HL-60/S4 treated with phorbol 12-myristate 13-acetate at 8.2 ng/mL for 4 days and 3 days (cell line): ENCODE measurements around the gene CNTNAP2.

Experiments used
- in situ Hi-C: fragments of 300-500 bp; cut with MboI; formaldehyde crosslinking; loops from 2 replicates; pipeline ENCODE4 v1.15.0; 2022; ENCODE audit warnings: low sequenced_read_pairs

Gene CNTNAP2

DNA sequence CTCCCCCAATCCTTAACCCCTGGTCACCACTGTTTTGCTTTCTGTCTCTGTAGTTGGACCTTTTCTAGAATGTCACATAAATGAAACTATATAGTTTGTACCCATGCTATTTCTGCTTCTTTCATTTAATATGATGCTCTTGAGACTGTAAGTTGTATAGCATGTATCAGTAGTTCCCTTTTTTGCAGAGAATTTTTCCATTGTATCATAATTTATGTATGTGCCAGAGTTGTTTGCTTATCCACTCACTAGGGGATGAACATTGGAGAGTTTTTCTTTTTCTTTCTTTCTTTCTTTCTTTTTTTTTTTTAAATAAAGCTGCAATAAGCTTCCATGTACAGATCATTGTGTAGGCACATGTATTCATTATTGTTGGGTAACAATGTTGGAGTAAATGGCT, 544.8 kb downstream of the CNTNAP2 start:
- in situ Hi-C loops: no loop called here

- in situ Hi-C loops: no loop called here
These were observed 545.3 kb downstream of the CNTNAP2 start for GRCh38 chr7:146661929-146662328.

DNA sequence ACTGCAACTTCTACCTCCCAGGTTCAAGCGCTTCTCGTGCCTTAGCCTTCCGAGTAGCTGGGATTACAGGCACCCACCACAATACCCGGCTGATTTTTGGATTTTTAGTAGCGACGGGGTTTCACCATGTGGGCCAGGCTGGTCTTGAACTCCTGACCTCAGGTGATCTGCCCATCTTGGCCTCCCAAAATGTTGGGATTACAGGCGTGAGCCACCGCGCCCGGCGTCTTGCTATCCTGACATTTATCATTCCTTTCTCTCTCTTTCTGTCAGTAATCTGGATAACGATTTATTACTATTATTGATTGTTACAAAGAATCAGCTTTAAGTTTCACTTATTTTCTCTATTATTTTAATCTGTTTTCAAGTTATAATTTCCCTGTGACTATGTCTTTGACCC, 548.4 kb downstream of the CNTNAP2 start:
- in situ Hi-C loops: no loop called here

DNA sequence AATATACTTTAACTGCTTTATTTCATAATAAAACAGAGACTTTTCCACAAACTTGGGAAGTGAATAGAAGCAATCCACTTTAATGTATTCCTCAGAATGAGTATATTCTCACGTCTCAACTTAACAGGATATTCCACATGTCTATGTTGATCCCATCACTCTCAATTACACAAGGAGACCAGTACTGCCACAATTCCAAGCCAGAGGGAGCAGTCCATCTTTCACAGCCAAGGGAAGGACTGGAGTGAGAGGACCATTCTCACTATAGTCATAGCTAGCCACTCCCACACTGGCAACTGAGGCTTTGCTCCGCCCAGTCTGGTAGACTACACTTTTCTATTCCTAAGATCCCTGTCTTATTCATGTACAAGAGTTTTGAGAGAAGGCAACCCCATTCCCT, 553.9 kb downstream of the CNTNAP2 start:
- in situ Hi-C loops: no loop called here

DNA sequence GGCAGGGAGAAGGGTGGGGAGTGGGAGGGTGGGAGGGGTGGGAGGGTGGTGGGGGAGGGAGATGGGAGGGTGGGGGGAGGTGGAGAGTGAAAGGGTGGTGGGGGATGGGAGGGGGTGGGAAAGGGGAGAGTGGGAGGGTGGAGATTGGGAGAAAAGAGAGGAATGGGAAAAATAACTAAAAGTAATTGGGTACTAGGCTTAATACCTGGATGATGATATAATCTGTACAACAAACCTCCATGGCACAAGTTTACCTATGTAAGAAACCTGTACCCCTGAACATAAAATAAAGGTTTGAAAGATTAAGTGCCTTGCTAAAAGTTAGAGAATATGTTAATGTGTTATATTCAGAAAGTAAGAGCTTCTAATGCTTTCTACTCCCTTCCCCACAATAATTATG, 564.9 kb downstream of the CNTNAP2 start:
- in situ Hi-C loops: no loop called here

- in situ Hi-C loops: no loop called here
These were observed 566.8 kb downstream of the CNTNAP2 start for GRCh38 chr7:146683439-146683838.

DNA sequence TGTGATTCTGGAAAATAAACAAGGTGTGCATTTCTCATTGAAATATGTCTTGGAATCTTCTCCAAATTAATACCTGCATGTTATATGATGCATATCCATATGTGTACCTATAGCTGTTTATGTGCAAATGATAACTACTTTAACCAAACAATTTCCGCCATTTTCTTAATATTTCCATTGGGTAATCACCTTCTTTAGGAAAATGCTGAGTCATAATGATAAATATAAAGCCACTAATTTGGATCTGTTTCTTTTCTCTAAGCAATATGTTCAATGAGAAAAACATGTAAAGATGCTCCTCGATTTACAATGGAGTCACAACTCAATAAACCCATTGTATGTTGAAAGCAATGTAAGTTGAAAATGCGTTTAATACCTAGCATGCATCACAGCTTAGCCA, 574.4 kb downstream of the CNTNAP2 start:
- in situ Hi-C loops: no loop called here

DNA sequence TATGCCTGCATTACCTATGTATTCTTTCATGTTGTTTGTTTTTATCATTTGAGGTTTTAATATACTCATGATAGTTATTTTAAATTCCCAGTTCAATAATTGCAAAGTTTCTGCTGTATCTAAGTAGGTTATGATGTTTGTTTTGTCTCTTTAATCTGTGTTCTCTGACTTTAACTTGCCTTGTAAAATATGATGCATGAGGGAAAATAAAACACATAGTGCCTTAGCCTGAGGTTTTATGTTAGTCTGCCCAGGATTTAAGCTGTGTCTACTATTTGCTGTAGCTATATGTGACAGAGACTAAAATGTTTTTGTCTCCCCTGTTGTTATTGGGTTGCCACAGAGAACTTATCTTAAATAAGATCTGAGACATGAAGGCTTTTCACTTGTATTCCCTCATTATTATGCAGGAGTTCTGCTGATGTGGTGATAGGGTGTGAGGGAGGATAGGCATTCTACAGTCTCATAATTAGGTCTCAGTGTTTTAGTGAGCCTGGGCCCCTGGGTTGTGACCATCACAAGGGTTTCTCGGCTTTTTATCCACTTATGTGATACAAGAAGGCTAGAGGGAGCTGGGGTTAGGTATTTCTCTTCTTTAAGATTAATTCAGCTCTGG, 582.5 kb downstream of the CNTNAP2 start:
- in situ Hi-C loops: no loop called here

DNA sequence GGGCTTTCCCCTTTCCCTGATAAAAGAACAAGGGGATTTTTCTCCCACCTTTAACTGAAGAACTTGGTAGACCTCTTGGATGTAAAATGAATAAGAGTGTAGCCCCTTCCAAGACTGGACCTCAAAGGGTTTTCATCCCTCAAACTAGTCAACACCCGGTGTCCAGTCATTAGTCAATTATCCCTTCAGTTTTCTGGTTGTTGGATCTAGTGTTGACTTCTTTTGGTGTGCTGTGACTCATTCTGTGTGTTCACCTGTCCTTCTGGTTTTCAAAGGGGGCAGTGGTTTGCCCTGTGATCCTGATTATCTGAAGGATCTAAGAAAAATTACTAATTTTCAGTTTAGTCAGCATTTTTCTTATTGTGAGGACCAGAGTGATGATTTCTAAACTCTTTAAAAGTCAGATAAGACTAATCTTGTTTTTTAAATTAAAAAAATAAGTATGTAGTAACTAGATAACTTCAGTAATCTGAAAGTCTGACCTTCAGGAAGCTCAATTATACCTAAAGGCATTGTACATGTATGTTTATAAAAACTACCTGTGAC, 583.5 kb downstream of the CNTNAP2 start:
- in situ Hi-C loops: no loop called here

DNA sequence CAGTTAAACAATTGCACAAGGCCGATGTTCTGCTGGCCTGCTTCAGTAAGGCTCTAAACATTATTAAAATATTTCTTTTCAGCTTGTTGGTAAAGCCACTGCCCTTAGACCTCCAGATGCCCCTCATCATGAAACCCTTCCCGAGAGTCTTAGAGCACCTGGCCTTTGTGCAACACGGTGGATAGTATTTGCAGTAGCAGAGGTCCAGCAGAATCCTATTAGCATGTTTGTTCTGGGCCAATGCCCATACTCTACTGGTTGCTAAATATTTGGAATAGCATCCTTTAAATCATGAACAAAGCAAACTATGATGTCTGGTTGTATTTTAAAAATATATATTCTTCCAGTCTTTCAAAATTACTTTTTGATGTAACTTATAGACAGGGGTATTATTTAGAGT, 584.6 kb downstream of the CNTNAP2 start:
- in situ Hi-C loops: no loop called here

GRCh38 chr7:146702898-146703297, 586.3 kb downstream of the CNTNAP2 start:
- in situ Hi-C loops: no loop called here

DNA sequence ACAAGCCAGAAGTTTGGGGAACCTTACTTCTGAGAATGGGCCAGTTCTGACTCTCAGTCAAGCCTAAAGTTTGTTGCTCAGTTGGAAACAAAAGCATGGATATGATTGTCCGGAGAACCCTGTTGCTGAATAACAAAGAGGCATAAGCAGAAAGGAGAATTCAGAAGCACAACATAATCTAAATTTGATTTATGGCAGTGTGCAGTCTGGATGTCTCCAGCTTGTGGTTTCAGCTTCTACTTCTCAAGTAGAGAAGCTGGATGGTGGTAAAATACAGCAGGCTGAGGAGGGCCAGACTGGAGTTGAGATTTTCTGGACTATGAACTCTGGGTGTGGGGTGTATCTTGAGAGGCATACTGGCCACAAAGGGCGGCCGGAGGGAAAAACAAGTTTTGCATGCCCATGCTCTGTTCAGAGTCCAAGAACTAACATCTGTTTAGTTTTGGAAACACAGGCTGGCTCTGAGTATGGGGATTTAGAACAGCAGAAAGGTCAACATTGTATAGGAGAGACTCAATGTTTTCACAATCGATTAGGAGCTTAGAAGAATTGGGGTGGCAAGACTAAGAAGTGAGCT, 592.9 kb downstream of the CNTNAP2 start:
- in situ Hi-C loops: no loop called here

- in situ Hi-C loops: no loop called here
These were observed 596.6 kb downstream of the CNTNAP2 start for GRCh38 chr7:146713205-146713604.

DNA sequence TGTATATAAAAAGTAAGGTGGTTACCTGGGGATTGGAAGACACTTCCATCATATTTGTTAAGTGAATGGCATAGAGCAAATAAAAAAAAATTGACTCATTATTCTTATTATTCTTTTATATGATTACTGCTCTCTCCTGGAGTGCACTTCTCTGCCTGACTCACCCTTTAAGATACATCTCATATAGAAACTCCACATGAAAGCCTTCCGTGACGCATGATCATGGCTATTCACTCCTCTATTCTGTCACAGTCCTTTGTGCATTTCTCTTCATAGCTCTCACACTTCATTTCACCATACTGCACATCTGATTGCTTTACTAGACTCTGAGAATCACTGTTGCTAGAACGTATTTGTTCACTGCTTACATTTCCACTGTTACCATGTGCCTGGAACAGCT, 597.3 kb downstream of the CNTNAP2 start:
- in situ Hi-C loops: no loop called here

GRCh38 chr7:146720195-146720594, 603.6 kb downstream of the CNTNAP2 start:
- in situ Hi-C loops: no loop called here

DNA sequence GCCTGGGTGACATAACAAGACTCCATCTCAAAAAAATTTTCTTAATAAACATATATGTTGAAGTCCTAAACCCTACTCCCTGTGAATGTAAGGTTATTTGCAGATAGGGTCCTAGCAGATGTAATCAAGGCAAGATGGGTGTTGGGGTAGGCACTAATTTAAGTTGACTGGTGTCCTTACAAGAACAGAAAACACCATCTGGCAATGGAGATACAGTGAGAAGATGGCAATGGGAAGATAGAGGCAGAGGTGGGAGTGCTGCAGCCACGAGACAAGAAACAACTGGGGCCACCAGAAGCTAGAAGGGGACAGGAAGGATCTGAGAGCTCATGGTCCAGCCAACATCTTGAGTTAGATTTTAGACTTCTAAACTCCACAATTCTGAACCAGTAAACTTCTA, 606.4 kb downstream of the CNTNAP2 start:
- in situ Hi-C loops: no loop called here

- in situ Hi-C loops: no loop called here
These were observed 608.9 kb downstream of the CNTNAP2 start for GRCh38 chr7:146725520-146725919.

GRCh38 chr7:146728141-146728540, 611.5 kb downstream of the CNTNAP2 start:
- in situ Hi-C loops: no loop called here

- in situ Hi-C loops: no loop called here
These were observed 612.0 kb downstream of the CNTNAP2 start for GRCh38 chr7:146728611-146729010.

- in situ Hi-C loops: no loop called here
These were observed 614.6 kb downstream of the CNTNAP2 start for GRCh38 chr7:146731185-146731584.

GRCh38 chr7:146735992-146736391, 619.4 kb downstream of the CNTNAP2 start:
- in situ Hi-C loops: no loop called here

GRCh38 chr7:146736446-146737190, 620.0 kb downstream of the CNTNAP2 start:
- in situ Hi-C loops: no loop called here
